ENCODE results near the gene ERBB4.

ERBB4 gene

DNA sequence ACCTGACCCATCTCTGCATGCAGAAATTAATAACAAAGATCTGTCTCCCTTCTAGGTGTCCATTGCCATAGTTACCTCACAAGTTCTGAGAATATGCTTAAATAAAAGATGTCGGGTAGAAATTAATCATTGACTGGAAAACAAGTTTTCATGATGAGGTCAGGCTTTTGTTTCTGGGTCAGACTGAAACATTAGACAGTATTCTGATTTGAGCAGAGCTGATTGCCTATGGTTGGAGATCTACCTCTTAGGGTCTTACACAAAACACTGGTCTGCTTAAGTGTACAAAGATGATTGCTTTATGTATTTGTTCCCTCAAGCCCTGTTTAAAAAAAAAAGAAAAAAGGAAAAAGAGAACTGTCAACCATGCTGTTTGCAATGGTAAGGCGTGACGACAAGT lies 1025.8 kb downstream of the ERBB4 start:
- no peak for DNase-seq

DNA sequence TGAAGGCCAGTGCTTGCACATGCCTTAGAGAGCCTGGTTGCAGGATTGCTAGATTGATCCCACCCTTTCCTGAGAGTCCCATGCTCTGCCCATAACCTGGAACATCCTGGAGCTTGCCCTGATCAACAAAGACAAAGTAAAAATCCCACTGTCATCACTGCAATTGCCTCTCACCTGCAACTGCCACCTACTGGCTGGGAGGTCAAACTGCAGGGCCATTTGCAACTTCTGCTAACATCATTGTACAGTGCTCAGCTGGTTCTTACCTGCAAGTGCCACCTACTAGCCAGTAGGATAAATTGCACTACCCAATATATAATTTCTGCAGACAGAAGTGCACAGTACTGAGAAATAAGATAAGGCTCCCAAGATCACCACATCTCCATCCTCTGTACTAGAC lies 1034.7 kb downstream of the ERBB4 start:
- peak in 1 of 5 experiments; percentile 5 for DNase-seq

DNA sequence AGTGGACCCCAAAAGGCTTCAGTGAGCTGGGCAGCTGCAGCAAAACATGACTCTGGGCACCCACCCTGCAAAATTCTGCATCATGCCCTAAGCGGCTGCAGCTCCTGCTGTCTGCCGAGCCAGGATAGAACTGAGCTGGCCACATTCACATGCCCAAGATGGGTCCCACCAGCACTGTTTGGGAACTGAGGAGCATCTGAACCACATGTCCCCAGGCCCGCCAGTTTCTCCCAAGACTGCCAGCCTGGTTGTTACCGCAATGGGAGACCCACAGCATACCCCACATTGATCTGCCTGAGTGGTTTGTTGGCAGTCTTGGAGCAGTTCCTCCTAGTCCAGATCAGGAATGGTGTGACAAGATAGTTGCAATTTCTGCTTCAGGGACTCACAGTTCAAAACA lies 1035.4 kb downstream of the ERBB4 start:
- DNase-seq: no peak

DNA sequence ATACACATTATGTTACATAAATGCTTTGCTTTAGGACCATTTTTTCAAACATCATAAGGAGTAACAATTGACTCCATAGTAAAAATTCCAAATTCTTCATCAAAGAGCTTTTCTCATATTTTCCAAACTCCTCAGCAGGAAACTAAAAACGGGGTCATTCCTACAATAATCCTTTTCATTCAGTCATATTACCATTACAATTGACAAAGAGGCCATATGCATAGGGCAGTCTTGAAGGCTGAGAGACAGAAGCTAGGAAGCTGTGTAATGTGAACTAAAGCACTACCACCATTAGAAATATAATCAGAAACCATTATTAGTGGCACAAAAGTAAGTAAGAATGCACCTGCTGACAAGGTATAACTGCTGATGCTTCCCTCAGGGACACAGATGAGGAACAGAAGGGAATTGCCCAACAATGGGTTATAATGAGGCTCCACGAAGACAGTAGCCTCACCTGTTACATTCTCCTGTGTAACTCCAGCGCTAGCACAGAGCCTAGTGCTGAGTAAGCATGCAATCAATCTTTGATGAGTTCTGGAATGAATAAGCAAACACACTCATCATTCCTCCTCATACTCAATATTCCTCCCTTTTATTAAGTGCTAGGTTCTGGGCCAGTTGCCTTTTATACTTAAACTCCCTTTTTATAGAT lies 1039.9 kb downstream of the ERBB4 start:
- no peak for DNase-seq

DNA sequence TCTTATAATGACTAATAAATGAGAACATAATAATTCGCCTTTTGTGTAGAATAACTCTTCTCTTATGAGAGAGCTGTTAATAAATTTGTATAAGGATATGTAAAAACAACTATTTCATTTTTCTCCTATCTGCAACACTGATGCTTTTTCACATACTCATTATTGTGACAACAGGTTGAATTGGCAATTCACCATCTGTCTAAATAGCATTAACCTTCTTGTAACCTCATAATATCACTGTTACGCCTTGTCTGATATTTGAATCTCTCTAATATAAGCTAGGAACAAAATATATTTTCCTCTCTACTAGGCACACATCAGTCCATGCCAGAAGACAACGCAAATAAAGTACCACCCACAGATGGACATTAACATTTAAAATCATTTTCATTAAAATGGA lies 1043.3 kb downstream of the ERBB4 start:
- DNase-seq: no peak

DNA sequence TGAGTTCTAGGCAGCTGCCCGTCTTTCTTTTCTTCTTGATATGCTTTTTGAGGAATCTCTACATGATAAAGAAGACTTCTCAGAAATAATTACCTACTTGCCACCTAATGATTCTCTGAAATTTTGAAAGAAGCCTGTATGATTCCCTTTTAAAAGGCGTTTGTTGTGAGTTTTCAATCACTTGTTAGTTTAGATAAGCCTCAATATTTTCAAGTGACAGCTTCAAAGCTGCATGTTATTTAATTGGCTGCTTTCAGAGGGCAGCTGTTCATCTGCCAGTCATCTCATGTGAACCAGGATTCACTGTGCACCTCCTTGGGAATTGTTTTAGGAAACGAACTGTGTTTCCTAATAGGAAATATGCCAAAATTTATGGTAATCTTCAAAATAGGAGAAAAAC lies 1044.1 kb downstream of the ERBB4 start:
- DNase-seq: no peak

DNA sequence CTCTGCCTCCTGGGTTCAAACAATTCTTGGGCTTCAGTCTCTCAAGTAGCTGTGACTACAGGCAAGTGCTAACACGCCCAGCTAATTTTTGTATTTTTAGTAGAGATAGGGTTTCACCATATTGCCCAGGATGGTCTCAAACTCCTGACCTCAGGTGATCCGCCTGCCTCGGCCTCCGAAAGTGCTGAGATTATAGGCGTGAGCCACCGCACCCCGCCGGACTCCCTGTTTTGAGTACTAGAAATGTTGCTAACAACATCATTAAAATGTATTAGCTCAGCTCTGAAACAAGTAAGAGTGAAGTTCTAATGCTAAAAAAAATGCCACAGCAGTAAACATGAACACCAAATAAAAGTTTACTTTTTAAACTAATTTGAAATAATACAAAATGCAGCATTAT lies 1044.5 kb downstream of the ERBB4 start:
- DNase-seq: no peak

DNA sequence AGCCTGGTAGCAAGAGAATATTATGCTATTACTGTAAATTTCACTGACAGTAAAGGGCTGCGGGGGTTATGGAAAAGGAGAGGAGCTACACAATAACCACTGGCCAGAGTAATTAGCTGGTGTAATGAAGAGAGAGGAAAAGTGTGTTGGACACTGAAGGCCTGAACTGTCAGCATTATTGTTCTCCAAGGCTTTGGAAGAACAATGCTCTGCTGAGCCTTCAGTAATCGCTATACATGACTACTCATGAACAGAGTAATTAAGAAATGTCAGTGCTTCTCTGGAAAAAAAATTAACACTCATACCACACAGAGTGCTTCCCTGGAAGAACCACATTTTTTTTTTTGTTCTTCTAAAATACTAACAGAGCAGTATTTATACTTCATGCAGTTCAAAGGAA lies 1050.9 kb downstream of the ERBB4 start:
- DNase-seq: no peak

DNA sequence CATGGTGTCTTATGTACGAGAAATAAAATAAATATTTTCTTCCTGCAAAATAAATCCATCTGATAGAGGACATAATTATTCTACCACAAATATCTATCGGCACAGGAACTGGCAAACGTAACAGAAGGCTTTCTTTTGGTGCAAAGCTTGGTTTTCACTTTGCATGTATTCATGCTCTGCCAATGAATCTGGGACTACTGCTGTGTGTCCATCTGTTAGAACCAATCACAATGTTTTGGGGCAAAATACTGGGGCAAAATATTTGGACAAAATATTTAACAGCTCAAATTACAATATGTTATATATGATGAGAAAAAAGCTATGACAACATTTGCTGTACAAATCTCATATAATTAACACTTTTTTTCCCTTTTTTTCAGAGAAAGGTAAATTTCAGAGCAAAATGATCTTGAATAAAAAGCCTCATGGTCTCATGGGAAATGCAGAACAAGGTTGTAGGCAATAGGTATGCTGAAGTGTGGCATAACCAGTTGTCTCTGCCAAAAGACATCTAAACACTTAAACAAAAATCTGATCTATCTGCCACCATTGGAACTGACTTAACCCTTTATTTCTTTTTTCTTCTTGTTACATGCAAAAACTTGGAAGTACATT lies 1059.0 kb downstream of the ERBB4 start:
- DNase-seq: no peak

DNA sequence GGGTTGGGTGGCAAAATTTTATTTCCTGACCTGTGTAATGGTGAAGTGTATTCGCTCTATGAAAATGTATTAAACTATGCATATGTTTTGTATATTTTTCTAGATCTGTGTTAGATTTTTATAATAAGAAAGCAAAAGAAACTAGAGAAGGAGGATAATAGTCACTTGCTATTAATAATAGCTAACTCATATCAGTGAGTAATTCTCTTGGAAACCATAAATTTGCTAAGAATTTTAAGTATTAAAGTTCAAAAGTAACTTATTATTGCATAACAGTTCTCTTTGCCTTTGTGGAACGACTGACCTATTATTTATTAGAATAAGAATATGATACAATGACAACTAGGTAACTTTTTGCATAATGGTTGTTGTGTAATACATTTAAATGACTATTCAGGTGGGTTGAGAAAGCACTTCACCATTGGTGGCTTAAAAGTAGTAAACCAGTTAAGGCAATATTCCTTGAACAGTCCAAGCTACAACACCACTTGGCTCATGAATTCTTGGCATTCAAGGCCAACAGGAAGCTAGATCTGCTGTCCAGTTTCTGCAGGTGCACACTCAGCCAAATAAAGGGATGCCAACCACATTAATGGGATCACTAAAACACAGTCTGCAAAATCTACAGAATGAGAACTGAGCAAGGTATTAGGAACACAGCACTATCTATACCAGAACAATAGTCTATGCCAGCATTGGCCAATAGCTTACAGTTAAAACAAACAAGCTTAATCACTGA lies 1060.9 kb downstream of the ERBB4 start:
- no peak for DNase-seq

DNA sequence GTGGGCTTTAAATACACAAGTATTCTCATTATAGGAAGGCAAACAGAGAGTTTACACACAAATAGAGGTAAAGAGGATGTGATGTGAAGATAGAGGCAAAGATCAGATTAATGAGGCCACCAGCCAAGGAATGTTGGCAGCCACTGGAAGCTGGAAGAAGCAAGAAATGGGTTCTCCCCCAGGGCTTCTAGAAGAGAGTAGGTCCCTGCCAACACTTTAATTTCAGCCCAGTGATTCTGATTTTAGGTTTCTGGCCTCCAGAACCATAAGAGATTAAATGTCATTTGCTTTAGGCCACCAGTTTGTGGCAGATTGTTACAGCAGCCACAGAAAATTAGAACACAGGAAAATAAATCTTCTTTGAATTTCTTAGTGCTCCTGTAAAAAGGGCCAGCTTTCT lies 1065.5 kb downstream of the ERBB4 start:
- no peak for DNase-seq

DNA sequence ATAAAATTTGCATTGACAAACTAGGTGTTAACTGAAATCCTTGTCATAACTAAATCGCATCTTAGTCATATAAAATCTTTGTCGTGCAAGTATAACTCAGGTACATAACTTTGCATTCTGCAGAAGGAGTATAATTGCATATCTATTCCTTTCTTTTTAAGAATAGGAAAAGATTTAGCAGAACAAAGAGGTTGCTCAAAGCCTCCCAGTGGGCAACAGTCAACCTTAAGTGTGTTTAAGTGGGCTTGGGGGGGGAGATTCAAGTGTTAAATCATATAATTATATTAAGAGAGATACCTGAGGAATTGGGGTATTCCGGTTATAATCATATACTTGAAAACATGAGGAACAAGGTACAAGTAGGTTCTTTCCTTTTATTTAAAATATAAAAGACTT lies 1068.9 kb downstream of the ERBB4 start:
- no peak for DNase-seq

DNA sequence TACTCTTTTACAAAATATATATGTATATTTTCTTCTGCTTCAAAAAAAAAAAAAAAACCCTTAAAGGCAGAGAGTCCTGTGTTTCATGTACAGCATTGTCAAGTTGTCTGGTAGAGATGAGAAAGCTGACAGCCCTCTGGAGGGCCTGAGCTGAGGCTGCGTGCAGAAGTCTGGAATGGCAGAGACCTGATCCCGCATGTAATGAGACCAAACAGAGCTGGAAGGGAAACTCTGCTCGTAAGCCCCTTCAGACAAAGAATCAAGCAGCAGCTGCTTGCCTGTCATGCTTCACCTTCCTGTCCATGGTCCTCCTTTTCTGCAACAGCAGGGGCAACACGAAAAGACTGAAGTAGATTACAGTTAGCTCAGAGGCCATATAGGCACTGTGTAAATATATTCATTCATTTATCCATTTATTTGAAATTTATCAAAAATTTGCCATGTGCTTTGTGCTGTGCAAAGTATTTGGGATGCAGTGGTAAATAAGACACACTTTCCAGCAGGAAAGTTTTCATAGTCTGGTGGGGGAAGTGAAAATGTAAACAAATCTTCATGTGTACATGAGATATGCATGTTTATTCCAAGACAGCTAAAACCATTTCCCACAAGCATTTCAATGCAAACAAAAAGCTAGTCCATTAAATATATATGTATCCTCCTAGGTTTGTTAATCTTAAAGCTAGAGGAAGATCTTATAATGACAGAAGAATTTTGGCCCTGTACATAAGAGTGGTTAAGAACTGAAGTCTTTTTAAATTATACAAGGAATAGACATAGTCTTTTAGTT lies 1069.5 kb downstream of the ERBB4 start:
- no peak for DNase-seq

DNA sequence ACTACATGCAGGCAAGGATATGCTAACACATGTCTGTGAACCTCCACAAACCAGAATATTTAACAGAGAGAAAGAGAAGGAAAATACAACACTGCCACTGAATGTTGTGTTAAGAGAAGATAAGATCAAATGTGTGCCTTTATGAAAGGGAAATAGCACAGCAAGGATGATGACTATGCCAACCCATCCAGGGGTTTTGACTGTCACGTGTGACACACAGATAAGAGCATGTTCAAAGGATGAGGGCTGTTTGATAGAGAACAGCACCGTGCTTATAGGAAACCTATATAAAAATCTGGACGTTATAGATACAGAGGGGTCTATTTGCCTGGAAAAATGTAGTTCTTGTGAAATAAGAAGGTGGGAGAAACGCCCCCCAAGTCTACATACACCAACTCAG lies 1070.4 kb downstream of the ERBB4 start:
- no peak for DNase-seq

DNA sequence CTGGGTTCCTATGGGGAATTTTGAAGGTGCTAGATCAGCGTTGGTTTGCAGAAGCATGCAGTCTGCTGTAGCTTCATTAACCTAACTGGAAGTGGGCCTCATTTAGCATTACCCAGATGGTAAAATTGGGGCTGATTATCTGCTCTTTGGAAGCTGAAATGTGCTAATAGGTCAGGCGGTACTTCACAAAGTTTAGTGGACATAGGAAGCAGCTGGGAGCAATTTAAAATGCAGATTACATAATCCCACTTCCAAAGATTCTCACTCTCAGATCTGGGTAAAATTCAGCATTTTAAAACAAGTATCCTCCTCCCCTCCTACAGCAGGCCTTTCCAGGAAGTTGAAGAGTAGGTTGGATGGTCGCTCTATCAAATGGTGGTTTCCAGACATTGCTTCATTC lies 1075.2 kb downstream of the ERBB4 start:
- no peak for DNase-seq

DNA sequence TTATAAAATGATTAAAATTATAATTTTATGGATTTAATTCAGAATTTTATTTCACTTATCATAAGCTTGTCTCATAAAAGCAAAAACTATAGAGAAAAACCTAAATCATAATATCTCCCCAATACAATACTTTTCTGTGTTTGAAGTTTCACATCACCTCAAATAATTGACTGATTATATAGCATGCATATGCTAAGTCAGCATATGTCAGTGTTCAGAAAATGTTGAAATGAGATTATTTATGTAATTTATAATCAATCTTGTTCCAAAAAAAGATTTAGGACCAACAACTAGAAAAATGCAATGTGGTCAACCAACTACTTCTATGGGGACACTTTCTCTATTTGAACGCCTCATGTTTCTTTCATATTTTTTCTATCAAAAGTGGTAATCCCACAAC lies 1079.6 kb downstream of the ERBB4 start:
- DNase-seq: no peak

DNA sequence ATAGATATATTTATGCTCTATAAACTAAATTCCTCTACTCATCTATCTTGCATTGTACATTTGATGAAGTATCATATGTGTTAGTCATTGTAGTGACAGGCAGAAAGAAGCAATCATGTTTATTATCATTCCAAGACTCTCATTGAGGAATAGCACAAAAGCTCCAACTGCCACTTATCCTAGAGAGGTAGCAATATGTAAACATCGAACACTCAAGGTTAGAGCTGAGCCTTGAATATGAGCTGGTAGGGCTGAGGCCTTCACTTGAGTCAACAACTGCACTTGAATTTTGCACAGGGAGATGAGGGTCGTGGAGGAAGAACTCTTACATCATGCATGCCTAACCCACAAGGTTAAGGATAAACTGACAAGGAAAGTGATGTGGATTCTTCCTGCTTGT lies 1081.3 kb downstream of the ERBB4 start:
- no peak for DNase-seq

DNA sequence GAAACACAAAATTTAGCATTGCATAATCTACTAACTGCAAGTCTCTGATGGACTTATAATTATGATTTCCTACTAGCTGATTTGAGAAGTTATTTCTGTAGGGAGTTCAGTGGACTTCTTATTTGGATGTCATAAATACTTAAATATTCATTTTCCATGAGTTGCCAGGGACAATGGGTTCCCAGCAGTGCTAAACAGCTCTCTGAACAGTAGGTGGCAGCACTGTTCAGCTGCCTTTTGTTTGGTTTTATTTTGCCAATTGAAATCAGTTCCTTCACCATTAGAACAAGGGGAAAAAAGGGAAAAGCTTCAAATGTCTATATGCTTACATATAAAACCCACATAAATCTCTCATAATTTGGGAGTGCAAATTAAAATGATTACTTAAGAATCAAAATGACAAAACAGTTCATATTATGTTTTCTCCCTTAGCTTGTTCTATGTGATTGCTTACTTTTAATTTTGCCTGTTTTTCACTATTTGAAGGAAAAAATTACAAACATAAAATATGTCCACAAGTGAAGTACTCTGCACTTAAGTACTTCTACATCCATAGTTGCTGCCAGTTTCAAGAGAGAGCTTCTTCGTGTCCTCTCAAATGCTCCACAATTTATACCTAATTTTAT lies 1083.3 kb downstream of the ERBB4 start:
- peak in 1 of 5 experiments; percentile 21 for DNase-seq

DNA sequence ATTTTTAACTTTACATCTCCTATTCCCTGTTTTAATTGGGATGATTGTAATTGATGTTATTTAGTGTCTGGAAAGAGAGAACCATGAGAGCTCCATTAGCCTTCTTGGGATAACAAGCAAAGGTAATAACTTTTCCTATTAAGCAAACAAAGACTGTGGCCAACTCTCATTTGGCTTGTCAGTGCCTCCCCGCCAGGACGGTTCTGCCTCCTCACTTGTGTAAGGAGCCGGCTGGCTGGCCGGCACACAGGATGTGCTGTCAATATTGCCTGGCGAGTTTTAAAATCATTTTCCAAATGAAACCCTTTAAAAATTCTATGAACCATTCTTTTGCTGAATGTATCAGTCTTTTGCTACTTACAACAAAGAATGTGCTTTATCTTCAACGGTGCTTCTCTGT lies 1083.9 kb downstream of the ERBB4 start:
- no peak for DNase-seq

DNA sequence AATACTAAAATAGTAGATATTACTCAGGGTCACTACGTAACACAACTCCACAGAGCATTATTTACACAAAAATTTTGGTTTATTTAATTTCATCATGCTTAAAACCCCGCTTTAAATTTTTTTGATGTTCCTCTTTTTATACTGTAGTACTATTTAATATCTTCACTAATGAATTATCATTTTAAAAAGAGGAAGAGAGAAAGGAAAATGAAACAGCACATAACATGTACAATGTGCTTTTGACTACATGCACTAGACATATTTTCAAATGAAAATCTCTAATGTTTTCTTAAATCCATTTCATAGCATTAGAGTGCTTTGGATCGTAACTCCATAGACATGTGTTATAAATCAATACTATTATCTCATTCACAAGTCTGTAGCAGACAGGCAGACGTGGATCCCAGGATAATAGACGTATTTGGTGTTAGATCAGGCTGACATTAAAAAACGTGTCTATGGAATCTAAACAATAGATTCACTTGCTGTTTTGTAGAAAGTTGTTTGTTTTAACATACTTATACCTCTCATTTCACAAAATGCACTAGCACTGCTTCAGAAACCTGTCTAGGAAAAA lies 1085.2 kb downstream of the ERBB4 start:
- DNase-seq: no peak

DNA sequence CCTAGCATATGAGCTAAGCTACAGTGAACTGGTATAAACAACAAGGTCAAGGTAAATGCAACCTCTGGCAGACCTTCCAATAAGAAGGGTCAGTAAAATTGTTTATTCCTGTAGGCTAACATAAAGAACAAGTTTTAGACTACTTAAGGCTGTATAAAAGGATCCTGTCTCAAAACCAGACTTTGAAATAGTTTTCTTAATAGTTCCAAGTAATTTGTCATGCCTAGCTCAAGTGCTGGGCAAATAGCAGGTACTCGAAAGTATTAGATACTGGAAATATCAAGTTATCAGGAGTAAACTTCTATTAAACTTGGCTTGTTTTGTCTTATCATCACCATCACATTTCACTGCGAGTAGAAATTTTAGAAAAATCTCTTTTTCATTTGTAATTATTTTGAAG lies 1087.0 kb downstream of the ERBB4 start:
- DNase-seq: no peak

DNA sequence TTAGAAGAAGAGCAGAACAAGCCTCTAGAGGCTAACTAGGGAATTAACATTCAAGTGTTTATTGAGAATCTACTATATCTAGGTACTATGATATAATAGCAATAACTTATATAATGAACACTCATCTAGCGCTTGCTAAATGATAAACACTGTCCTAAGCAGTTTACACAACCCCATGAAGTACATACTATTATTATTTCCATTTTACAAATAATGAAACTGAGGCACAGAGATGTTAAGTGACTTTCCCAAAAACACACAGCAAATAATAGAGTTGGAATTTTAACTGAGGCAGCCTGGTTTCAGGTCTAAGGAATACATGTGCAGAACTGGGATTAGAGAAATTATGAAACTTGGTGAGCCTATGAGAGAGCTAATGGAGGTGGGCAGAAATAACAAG lies 1088.8 kb downstream of the ERBB4 start:
- DNase-seq: no peak

DNA sequence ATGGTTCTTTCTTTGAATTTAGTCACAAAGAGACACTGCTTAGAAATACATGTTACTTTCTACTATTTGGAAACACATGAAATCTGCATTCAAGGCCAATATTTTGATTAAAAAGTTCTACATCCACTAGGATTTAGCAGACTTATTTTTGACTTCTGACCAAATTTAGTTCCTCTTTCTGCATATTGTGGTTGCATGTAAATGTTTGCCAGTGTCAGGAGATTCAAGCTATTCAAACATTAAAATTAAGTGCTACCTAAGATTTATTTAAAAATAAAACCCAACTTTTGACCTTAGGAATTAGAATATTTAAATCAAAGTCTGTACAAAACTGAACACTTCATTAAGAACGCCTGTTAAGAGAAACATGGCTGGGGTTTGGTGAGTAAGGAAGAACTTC lies 1091.1 kb downstream of the ERBB4 start:
- DNase-seq: no peak

All from T-helper 2 cell (primary cell).